Keratinocyte (primary cell): ENCODE results near the gene ARMC2. TPM values are rescaled to one million over a fixed set of nuclear protein-coding genes. Genes with fewer than 3 reads are reported as not detected.

Experiments used
- DNase-seq: peaks from one replicate; pipeline ENCODE4 v3.0.0-alpha.2; 2011; ENCODE audit warnings: low read depth, missing footprints, low spot score
- FAIRE-seq: peaks from 2 replicates; lab custom pipeline; 2011; peaks lifted over from hg19 to GRCh38; lab: Jason Lieb, UNC
- H2AFZ ChIP-seq: 2 replicates; pipeline ENCODE4 v1.6.0; 2012; ENCODE audit warnings: low read length, control low read depth, inconsistent platforms; ENCODE audit not compliant: control insufficient read depth
- H3K27ac ChIP-seq: 2 replicates; pipeline ENCODE4 v1.5.1; 2011; ENCODE audit warnings: low read length; ENCODE audit not compliant: control insufficient read depth, insufficient read depth
- H3K27me3 ChIP-seq: 3 replicates; pipeline ENCODE4 v1.6.0; 2011; ENCODE audit warnings: low read length; ENCODE audit not compliant: control insufficient read depth, insufficient read depth; ENCODE audit errors: extremely low read depth
- H3K36me3 ChIP-seq, 2 experiments: 2 replicates in 1 of 2; 3 replicates in 1 of 2; pipeline ENCODE4 v1.5.1; 2011; ENCODE audit warnings: low read length in 2 of 2, mild to moderate bottlenecking in 1 of 2; ENCODE audit not compliant: control insufficient read depth in 2 of 2, insufficient read depth in 2 of 2; ENCODE audit errors: extremely low read depth in 1 of 2
- H3K4me1 ChIP-seq: 3 replicates; pipeline ENCODE4 v1.5.1; 2011; ENCODE audit warnings: low read length; ENCODE audit not compliant: control insufficient read depth, insufficient read depth; ENCODE audit errors: extremely low read depth
- H3K4me2 ChIP-seq: 3 replicates; pipeline ENCODE4 v1.6.0; 2011; ENCODE audit warnings: low read depth, low read length; ENCODE audit not compliant: control insufficient read depth, insufficient read depth; ENCODE audit errors: extremely low read depth
- H3K4me3 ChIP-seq, 3 experiments: fragments of 200-600 bp in 1 of 3; sonication (generic) in 1 of 3; 2 replicates in 2 of 3; 3 replicates in 1 of 3; pipeline ENCODE4 v1.5.1; 2011 to 2016; ENCODE audit warnings: low read length in 3 of 3, mild to moderate bottlenecking in 3 of 3, control low read depth in 2 of 3, inconsistent platforms in 1 of 3, low read depth in 1 of 3, mixed read lengths in 1 of 3, mixed run types in 1 of 3, moderate library complexity in 1 of 3; ENCODE audit not compliant: control insufficient read depth in 2 of 3, insufficient read depth in 2 of 3; ENCODE audit errors: extremely low read depth in 1 of 3
- H3K79me2 ChIP-seq: 2 replicates; pipeline ENCODE4 v1.6.0; 2012; ENCODE audit warnings: low read length; ENCODE audit not compliant: control insufficient read depth, insufficient read depth
- H3K9ac ChIP-seq: 3 replicates; pipeline ENCODE4 v1.6.0; 2011; ENCODE audit warnings: low read length; ENCODE audit not compliant: control insufficient read depth, insufficient read depth; ENCODE audit errors: extremely low read depth
- H3K9me1 ChIP-seq: 3 replicates; pipeline ENCODE4 v1.6.0; 2011; ENCODE audit warnings: low read length; ENCODE audit not compliant: control insufficient read depth, insufficient read depth; ENCODE audit errors: extremely low read depth
- H3K9me3 ChIP-seq: 2 replicates; pipeline ENCODE4 v1.5.1; 2012; ENCODE audit warnings: low read depth, low read length; ENCODE audit not compliant: control insufficient read depth
- H4K20me1 ChIP-seq: 3 replicates; pipeline ENCODE4 v1.6.0; 2011; ENCODE audit warnings: low read length; ENCODE audit not compliant: control insufficient read depth, insufficient read depth; ENCODE audit errors: extremely low read depth
- CTCF ChIP-seq, 3 experiments: IDR thresholded peaks in 1 of 3; conservative IDR thresholded peaks in 1 of 3; optimal IDR thresholded peaks in 1 of 3; 2 replicates in 2 of 3; 3 replicates in 1 of 3; pipeline versions ENCODE3 to v1.5.1; 2011; ENCODE audit warnings: low read length in 3 of 3, mild to moderate bottlenecking in 3 of 3, moderate library complexity in 2 of 3, control low read depth in 1 of 3, inconsistent platforms in 1 of 3; ENCODE audit not compliant: insufficient read depth in 2 of 3; ENCODE audit errors: extremely low read depth in 1 of 3
- EZH2 ChIP-seq: IDR thresholded peaks from one replicate; pipeline ENCODE4 v1.6.1; 2012; ENCODE audit warnings: inconsistent platforms, mild to moderate bottlenecking, low read length, moderate library complexity
- dilution Hi-C: fragments of 300-500 bp; cut with MboI; formaldehyde crosslinking; loops from one replicate; pipeline ENCODE4 v1.7.0; 2020; ENCODE audit warnings: low sequenced_read_pairs; ENCODE audit not compliant: extremely low pct_ligation_motif_present
- polyA plus RNA-seq, 5 experiments: library from polyadenylated mRNA; depleted of rRNA in 3 of 5; stranded (reverse) in 3 of 5; stranded (forward) in 1 of 5; unstranded in 1 of 5; fragments of >200 nt; gene quantifications; 1 replicate in 1 of 5; 2 replicates in 3 of 5; 3 replicates in 1 of 5; pipeline versions ENCODE4 v1.2.1 to v1.2.3, GENCODE V29; 2011 to 2012; ENCODE audit warnings: missing spikeins in 2 of 5, low read depth in 1 of 5, low replicate concordance in 1 of 5
- small RNA-seq, 3 experiments: library from RNA; depleted of rRNA; stranded (forward); fragments of <200 nt; gene quantifications; one replicate each; pipeline ENCODE3, GENCODE V24; 2012; ENCODE audit warnings: low read depth in 3 of 3, low replicate concordance in 1 of 3; ENCODE audit not compliant: insufficient read length in 3 of 3

The ARMC2 gene
- polyA plus RNA-seq, 1 donor (not counting 4 experiments of a cell fraction or from before 2014, with no cell fraction given): 3.8 TPM

DNA sequence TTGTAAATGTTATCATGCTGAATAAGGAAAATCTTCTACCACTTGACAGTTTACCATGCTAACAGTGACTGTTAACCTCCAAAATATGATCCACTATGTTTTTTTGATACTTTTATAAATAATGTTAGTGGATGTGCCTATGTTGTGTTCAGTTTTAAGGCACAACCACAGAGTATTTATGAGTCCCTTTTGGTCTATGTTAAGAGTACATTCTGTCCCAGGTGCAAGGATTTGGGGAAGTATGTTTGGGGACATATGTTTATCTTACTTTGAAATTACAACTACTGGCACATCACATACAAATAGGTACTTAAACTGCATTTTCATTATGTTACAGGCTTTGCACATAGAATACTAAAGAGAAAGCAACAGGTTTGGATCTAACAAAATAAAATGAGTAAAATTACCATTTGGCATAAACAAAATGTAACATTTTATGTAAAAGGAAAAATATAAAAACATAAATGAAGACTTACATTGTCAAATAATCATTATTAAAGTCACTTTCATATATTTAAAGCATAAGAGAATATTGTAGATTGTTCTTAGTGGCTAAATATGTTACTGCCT, 175.2 kb downstream of the ARMC2 start:
- H2AFZ ChIP-seq: no peak overlapping the region
- DNase-seq (no peak), FAIRE-seq (no peak)
- H3K4me2 ChIP-seq: no peak overlapping the region
- H3K36me3 ChIP-seq: no peaks in the 10 kb centered on the region
- dilution Hi-C loops: no loop called here
- H3K9me1 ChIP-seq: no peaks in the 10 kb centered on the region
- no peak for TF ChIP-seq EZH2
- TF ChIP-seq CTCF (optimal IDR thresholded peaks at IDR 0.05 in 1 of 3, IDR thresholded peaks at IDR 0.05 in 1 of 3, conservative IDR thresholded peaks at IDR 0.05 in 1 of 3; ENCODE audit: extremely low read depth in 1 of 3, insufficient read depth in 2 of 3, low read length in 3 of 3): no peak
- no peaks in the 10 kb centered on the region for H3K27me3 ChIP-seq
- H3K4me1 ChIP-seq: no peaks in the 10 kb centered on the region
- no peak overlapping the region for H3K4me3 ChIP-seq
- no peaks in the 10 kb centered on the region for H3K9me3 ChIP-seq
- H3K9ac ChIP-seq: no peak overlapping the region
- H3K79me2 ChIP-seq: no peaks in the 10 kb centered on the region
- H4K20me1 ChIP-seq: no peaks in the 10 kb centered on the region
- H3K27ac ChIP-seq: no peak overlapping the region

Small RNA genes within 50 kb of the gene (small RNA-seq; reads per million reads assigned to genes)
- 0 reads per million in 3 experiments for gene AL445189.2
- gene Z95118.1: 0 reads per million in 3 experiments

Other genes starting within 250 kb of the ARMC2 start
- 8.9 to 21.4 TPM (median 20.4 TPM) in 3 replicates for gene SESN1, start 246.4 kb downstream of the ARMC2 start, polyA plus RNA-seq
- 7.7 to 14.2 TPM (median 8.1 TPM) in 3 replicates for gene CEP57L1, start 247.1 kb downstream of the ARMC2 start, polyA plus RNA-seq